GM23338 (cell line): ENCODE measurements around the gene MAP4.

Experiments used
- CREB1 ChIP-seq: fragments of 250-450 bp; sonication (Bioruptor Pico); IDR thresholded peaks from 2 replicates; pipeline ENCODE4 v1.5.0; 2020; ENCODE audit warnings: low read depth, mild to moderate bottlenecking, moderate library complexity
- CTCF ChIP-seq, 2 experiments: fragments of 200-600 bp in 1 of 2; sonication (generic) in 1 of 2; conservative IDR thresholded peaks; 2 replicates each; pipeline versions ENCODE4 v1.5.1 to v1.6.1; 2016 to 2017; ENCODE audit warnings: antibody characterized with exemption in 2 of 2, low read depth in 2 of 2, mild to moderate bottlenecking in 2 of 2, moderate library complexity in 1 of 2
- TF ChIP-seq, protein P1 (sequence below): IDR thresholded peaks from one replicate; pipeline ENCODE4 v1.6.1; 2018; ENCODE audit warnings: antibody characterized with exemption; ENCODE audit not compliant: unreplicated experiment

- TF ChIP-seq, protein P1, sequence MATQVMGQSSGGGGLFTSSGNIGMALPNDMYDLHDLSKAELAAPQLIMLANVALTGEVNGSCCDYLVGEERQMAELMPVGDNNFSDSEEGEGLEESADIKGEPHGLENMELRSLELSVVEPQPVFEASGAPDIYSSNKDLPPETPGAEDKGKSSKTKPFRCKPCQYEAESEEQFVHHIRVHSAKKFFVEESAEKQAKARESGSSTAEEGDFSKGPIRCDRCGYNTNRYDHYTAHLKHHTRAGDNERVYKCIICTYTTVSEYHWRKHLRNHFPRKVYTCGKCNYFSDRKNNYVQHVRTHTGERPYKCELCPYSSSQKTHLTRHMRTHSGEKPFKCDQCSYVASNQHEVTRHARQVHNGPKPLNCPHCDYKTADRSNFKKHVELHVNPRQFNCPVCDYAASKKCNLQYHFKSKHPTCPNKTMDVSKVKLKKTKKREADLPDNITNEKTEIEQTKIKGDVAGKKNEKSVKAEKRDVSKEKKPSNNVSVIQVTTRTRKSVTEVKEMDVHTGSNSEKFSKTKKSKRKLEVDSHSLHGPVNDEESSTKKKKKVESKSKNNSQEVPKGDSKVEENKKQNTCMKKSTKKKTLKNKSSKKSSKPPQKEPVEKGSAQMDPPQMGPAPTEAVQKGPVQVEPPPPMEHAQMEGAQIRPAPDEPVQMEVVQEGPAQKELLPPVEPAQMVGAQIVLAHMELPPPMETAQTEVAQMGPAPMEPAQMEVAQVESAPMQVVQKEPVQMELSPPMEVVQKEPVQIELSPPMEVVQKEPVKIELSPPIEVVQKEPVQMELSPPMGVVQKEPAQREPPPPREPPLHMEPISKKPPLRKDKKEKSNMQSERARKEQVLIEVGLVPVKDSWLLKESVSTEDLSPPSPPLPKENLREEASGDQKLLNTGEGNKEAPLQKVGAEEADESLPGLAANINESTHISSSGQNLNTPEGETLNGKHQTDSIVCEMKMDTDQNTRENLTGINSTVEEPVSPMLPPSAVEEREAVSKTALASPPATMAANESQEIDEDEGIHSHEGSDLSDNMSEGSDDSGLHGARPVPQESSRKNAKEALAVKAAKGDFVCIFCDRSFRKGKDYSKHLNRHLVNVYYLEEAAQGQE: no peak
- TF ChIP-seq CTCF (conservative IDR thresholded peaks at IDR 0.05; ENCODE audit: low read depth in 2 of 2) (no peak), CREB1 (CRISPR knock-in tag) (no peak)
Observed at GRCh38 chr3:47868306-47868705, 147.9 kb downstream of the MAP4 start.
